HG02884 (cell line): ENCODE measurements around the gene ZBTB21.
"Not testable (repeated sequence)": the region's sequence is repeated elsewhere in the genome, so short reads cannot be mapped to it uniquely, and the experiment has no call there.

Experiments used
- ATAC-seq: cut with Tn5 transposase; IDR thresholded peaks from one replicate; pipeline ENCODE4 v1.9.1; 2021; ENCODE audit warnings: mild to moderate bottlenecking, moderate library complexity; ENCODE audit not compliant: unreplicated experiment

The ZBTB21 gene

DNA sequence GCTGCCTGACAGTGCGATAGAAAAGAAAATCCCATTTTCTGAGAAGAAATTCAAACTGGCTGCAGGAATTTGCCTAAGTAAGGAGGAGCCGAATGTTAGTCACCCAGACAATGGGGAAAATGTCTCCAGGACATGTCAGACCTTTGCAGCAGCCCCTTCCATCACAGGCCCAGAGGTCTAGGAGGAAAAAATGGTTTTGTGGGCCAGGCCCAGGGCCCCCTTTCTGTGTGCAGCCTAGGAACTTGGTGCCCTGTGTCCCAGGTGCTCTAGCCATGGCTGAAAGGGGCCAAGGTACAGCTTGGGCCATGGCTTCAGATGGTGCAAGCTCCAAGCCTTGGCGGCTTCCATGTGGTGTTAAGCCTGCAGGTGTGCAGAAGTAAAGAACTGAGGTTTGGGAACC lies 14.6 kb downstream of the ZBTB21 start:
- ATAC-seq = no peak

DNA sequence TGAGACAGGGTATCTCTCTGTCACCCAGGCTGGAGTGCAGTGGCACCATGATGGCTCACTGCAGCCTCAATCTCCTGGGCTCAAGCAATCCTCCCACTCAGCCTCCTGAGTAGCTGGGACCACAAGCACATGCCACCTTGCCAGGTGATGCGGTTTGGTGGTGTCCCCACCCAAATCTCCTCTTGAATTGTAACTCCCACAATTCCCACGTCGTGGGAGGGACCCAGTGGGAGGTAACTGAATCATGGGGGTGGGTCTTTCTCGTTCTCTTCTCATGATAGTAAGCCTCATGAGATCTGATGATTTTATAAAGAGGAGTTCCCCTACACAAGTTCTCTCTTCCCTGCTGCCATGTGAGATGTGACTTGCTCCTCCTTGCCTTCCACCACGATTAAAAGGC lies 15.5 kb downstream of the ZBTB21 start:
- ATAC-seq = not testable (repeated sequence)

DNA sequence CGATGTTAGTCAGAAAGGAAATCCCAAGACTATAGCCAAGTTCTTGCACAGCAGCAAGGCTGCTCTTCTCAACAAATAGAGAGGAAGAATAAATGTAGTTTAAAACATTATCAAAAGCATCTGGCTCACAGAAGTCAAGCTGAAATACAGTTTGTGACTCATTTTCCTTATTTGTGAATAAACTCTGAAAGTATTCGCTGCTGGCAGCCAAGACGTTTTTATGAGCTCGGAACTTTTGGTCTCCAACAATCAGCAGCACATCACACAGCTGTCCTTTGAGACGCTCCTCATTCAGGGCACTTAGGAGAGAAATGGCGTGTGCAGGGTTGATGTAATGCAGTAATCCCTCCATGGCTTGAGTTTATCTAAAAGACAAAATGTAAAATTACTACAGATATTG lies 16.4 kb downstream of the ZBTB21 start:
- no peak for ATAC-seq

DNA sequence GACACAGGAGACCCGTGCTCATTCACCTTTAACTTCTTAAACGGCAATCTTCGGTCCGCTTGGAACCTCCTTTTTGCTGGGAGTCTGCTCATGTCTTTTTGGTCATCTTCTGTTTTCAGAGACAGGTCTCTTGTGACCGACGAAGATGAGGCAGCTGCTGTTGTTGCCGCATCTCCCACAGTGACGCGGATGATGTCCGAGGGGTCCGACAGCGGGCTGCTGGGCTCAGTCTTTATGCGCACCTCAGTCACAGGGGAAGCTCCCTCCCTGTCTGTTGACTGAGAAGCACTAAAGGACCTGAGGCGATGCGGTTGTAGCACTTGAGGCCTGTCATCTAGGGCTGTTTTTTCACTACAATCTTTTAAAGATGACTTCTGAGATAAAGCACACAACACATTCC lies 17.6 kb downstream of the ZBTB21 start:
- ATAC-seq = no peak

DNA sequence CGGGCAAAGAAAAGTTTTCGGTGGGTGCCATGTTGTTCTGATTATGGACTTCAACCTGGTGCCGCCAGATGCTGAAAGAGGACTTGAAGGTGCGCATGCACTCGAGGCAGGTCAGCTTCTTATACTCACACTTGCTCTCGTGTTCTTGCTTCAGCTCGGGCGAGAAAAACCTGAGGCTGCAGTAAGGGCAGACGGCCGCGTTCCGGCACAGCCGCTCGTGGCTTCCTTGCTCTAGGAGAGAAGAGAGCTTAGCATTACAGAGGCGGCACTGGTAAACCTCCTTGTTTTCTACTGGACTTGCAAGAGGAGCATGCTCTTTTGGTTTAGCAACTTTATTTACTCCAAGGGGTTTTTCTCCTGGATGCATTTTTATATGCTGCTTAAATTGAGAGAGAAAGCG lies 18.5 kb downstream of the ZBTB21 start:
- ATAC-seq = no peak

DNA sequence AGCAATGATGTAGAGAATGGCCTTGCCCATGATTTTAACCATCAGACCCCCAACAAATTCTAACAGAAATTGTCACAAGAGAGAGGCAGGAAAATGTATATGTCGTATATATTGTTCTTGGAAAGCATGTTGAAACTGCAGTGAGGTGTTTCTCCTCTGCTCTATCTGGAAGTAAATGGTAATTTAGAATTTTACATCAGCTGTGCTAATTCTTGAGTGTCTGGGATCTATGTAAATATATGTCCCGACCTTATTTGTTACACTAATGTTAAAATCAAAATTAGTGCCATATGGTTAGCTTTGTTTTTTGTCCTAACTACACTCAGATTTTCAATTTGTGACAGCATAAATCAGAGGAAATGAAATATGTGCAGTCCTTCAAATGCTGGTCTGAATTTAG lies 20.5 kb downstream of the ZBTB21 start:
- no peak for ATAC-seq

DNA sequence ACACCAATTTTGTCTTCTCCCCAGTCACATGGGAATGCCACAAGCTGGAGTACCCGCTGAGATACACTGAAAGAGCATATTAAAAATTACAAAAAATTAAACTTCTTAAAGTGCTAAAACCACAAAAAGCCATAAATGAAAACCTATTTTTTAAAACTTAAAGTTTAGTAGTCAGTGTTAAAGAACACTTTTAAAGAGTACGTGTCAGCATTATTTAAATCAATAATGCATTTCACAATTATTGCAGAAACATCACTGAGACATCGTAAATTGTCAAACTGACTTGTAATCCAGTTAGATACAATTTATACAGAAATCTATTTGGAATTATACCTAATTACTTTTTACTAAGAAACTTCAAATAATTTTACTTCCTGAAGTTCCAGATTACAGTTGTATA lies 22.9 kb downstream of the ZBTB21 start:
- ATAC-seq = no peak

DNA sequence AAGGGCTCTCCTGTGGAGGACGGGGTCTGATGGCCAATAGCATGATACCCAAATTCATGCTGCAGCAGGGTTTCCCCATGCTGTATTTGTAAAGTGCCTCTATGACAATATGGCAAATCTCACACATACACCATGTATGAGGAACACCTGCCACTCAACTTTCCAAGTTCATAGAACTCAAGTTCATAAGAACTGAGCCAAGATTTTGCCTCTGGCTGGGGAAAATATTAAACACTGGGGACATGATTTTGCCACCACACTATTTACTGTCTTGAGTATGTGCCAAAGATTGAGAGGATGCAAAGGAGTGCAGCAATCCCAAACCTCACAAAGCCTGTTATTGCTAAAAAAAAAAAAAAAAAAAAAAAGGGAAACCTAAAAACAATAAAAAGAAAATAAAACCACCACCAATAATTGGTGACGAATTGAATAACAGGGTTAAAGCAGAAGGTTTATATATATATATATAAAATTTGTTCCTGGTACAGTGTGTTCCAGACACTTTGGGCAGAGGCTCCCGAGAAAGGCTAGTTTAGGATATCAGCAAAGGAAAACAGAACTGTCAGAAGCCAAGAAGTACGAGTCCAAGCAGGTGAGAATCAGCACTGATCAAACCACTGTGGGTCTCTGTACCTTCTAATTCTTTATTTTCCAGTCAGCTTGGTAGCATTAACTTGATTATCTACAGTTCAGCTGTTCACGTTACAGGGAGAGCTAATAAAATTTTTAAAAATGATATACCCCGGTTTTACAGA lies 24.3 kb downstream of the ZBTB21 start:
- ATAC-seq = no peak

DNA sequence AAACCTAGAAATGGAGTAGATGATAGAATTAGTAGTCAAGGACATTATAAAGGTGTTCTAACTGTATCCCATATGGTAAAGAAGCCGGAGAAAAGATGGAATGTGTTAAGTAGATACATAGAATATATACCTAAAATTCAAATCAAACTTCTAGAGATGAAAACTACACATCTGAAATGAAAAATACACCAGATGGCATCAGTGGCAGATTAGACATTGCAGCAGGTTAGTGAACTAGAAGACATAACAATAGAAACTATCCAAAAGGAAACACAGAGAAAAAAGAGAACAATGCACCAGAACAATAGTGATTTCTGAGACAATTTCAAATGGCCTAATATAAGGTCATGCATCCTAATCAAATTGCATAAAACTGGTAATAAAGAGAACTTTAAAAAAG lies 26.9 kb downstream of the ZBTB21 start:
- ATAC-seq = no peak

DNA sequence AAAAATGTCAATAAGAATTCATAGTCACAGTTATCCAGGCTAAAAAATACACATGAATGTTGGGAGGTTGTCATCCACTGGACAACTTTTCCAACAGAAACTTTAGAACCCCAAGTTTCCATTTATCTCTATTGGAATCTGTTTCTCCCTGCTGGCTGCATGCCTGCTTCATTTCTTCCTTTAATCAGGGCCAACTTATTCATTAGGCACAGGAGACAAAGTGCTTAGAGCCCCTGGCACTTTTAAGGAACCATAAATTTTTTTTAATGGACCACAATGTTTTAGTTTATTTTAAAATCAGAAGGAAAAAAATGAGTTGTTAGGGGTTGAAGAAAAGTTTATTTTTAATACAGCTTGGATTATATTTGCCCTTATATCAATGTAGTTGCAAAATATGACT lies 29.6 kb downstream of the ZBTB21 start:
- no peak for ATAC-seq

DNA sequence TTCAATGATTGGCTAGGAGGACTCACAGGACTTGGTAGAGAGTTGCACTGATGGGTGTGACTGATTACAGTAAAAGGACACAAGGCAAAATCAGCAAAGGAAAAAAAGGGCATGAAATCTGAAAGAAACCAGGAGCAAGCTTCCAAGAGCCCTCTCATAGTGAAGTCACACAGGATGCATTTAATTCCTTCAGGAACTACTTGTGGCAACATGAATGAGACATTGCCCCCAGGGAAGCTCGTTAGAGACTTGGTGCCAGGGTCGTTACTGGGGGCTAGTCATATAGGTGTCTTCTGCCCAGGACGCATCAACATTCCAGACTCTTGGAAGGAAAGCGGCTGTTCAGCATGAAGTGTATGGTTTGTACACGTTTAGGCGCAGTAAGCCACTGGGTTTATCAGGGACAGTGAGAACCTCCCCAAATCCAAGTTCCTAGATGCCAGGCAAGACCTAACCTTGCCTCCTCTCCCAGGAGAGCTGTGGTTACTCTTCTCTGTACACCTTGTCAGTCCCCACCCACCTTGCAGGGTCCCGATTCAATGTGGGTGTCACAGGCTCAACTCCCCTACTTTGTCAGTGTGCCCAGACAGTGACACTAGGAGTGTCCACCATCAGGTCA lies 30.3 kb downstream of the ZBTB21 start:
- ATAC-seq = no peak

DNA sequence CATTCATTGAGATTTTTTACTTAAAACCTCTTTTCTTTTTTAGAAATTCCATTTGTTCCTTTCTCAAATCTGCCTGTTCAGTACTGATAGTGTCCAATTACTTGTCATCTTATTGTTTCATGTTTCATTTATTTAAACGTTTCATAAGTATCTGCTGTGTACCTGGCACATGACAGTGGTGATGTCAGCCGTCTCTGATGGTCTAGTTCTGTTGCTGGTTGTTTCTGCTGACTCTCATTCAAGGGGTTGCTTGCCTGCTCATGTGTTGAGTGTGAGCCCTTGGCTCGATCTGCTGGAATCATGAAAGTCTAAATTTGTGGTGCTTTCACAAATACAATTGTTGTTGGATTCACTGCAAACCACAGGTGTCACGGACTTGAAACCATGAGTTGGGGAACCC lies 30.8 kb downstream of the ZBTB21 start:
- no peak for ATAC-seq

DNA sequence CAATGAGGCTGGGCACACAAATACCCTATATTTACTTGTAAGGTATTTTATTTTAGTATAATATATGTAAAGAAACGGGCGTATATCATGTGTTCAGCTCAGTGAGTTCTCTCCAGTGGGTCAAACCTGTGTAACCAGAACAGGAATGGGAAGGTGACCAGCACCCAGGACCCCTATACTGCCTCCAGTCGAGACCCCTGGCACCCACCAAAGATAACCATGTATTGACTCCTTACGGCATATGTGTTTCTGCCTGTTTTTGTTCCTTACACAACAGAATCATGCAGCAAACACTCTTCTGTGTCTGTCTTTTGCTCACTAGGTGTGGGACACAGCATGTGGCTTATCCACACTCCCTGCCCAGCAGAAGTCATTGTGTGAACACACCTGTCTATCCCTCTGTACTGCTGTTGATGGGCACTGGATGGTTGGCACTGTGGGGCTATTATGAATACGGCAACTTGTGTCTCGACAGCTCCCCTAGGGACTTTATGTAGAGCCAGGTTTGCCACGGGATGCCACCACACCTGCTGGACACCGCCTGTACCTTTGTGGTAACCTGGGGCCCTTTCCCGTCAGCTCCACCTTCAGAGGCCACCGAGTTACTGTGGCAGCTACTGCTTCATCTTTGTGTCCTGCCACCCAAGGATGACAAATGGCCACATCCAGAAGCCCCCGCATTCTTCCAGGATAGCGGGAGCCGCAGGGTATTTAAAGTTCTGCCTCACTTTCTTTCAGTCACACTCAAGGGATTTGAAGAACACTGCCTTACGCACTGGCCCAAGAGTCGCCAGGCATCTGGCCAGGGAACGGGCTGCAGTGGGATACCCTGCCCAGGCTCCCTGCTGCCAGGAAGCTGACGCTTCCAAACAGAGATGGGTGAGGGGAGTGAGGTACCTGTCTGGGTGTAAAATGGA lies 32.9 kb downstream of the ZBTB21 start:
- ATAC-seq = no peak

DNA sequence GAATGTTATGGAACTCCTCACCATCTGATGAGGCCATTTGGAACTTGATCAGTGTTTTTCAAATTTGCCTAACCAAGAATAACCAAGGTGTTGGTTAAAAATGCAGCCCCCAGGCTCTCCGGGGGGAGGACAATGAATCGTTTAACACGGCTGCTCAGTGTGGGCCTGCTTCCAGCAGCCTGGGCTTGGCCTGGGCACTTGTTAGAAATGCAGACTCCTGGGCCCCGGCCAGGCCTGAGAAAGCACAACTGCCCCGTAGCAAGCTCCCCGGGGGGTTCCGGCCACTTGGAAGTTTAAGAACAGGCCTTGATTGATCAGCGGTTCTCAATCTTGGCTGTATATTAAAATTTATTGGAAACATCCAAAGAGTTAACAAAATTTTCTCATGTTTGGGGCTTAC lies 33.5 kb downstream of the ZBTB21 start:
- ATAC-seq = no peak

DNA sequence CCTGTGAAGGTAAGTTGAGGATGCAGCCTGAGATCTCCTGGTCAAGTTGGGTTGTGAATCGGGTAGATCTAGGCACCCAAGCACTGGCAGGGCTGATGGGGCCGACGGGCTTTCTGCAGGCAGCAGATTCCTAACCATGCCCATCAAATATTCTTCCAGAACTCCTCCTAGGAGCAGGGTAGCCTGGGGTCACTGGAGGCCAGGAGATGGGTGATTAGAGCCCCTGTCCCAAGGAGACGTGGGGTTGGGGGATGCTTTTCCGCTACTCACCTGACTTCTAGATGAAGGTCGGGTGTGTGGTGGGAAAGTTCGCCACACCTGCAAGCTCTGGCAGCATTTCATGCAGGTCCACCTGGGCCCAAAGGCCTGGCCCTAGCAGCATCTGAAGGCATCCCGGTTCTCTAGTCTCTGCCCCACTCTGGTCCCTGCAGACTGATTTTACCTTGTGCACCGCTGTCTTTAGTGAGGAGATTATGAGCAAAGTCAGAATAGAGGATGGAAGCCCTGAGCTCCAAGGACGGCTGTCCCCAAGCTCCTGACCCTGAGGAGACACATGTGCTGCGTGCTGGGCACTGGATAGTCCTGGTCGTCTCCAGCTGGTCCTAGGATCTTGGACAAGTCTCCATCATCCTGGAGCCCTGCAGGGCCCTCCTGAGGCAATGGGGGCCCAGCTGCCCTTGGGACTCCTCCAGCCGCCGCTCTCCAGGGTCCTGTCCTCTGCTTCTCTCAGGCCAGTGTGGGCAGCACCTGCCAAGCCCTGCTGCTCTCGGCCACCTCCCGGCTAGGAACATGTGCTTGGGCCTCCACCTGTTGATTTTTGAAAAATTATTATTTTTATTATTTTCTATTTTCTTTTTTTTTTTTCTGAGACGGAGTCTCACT lies 34.5 kb downstream of the ZBTB21 start:
- ATAC-seq = no peak

DNA sequence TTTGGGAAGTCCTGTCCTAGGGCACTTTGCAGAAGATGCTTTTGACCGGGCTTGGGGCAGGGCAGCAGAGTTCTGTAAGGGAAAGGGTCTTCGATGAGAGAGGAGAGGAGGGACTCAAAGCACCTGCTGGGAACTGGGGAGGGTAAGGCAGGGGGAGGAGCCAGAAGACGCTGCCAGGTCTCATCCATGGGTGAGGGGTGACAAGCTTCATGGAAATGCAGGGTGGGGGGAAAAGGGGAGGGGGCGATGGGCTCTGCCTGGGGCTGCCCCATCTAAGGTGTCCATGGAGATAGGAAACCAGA lies 35.5 kb downstream of the ZBTB21 start:
- no peak for ATAC-seq

DNA sequence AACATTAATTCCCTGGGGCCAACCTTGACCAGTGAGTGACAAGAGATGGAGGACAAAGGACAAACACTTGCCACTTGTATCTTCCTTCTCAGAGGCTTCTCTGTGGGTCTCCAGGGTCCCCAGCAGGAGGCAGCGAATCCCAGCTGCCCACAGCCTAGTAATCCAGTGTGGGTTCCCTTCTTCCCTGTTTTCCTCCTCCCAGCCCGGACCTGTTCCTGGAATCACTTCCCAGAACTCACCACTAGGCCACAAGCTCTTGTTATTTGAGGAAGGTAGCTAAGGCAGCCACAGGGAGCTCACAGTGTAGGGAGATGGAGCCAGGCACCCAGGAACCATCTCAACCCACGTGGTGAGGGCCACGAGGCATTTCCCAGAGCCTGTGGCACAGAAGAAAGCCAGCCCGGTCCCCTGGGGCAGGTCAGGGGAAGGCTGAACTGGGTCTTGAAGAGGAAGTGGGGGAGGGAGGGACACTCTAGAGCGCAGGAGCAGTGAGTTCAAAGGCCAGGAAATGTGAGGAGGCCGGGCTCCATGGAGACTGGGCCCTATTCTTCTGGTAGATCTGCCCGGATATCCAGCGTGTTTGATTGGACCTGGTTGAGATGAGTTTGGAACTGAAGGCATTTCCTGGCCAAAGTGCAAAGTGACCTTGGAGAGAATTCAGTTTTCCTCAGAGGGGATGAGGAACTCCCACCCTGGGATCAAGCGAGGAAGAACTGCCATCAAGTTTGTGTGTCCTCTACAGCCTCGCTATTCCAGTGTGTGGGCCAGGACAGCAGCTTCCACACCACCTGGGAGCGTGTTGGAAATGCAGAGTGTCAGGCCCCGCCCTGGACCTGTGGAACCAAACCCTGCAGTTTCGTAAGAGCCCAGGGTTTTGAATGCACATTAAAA lies 36.1 kb downstream of the ZBTB21 start:
- ATAC-seq = no peak

DNA sequence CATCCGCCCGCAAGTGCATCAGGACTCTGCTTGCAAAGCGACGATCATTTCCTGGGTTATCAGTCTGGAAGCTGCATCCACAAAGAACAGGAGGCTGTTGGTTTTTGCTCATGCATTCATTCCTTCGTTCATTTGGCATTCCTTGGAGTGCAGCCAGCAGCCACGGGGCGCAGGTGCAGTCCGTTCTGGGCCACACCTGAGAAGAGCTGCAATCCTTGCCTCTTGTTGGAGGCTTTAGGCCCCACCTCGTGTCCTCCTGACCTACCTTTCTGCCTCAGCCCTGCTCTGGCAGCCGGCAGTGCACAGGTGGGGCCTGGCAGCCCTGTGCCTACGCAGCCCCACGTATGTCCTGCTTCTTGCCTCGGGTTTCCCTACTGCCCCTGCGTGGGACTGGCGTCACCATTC lies 36.7 kb downstream of the ZBTB21 start:
- ATAC-seq = no peak

DNA sequence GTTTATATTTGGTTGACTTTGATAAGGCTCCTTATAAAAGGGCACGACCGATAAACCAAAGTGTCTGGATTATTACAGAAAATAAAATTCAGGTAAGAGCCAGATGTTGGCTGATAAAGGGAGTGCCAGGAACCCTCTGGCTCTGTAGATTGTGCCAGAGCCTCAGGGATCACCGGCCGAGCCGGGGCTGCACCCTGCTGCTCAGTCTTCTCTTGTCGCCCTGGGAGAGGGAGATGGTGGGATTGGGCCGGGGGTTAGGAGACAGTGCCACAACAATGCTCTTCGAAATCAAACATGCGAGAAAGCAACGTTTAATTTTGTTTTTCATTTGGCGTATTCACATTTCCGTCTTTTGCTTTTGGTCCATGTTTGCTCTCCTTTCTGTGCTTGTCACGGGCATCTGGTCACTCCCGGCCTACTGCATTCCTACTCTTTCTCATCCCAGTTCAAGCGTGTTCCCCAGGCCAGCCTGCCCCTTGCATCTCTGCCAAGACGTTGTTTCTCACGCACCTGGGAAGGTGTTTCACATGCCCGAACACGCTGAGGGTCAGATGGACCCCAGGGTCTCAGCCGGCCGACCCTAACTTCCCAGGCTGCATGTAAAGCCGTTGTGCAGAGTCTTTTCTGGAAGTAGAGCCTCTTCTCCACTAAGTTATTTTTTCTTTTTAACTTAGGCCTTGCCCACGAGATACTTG lies 37.5 kb downstream of the ZBTB21 start:
- no peak for ATAC-seq
